Brain pericyte (primary cell): ENCODE results near the gene PPP3CA.

Experiments used
- DNase-seq: peaks from one replicate; pipeline ENCODE4 v3.0.0-alpha.2; 2012; ENCODE audit warnings: low read depth, low spot score

The PPP3CA gene

DNA sequence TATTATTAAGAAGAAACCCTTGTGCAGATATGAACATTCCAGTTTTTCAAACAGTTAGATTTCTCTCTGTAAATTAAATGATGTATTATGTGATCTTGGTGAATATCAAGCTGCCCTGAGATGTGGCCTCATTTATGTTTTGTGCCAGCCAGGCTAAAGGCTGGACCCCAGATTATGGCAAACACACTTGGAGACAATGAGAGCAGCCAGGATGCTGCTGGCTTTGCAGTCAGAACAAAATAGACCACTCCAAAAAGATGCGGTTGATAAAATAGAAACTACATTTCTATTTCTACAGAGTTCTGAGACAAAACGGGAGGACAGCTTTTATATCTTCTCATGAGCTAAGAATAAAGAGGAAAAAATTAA, 296.5 kb downstream of the PPP3CA start:
- no peak for DNase-seq

DNA sequence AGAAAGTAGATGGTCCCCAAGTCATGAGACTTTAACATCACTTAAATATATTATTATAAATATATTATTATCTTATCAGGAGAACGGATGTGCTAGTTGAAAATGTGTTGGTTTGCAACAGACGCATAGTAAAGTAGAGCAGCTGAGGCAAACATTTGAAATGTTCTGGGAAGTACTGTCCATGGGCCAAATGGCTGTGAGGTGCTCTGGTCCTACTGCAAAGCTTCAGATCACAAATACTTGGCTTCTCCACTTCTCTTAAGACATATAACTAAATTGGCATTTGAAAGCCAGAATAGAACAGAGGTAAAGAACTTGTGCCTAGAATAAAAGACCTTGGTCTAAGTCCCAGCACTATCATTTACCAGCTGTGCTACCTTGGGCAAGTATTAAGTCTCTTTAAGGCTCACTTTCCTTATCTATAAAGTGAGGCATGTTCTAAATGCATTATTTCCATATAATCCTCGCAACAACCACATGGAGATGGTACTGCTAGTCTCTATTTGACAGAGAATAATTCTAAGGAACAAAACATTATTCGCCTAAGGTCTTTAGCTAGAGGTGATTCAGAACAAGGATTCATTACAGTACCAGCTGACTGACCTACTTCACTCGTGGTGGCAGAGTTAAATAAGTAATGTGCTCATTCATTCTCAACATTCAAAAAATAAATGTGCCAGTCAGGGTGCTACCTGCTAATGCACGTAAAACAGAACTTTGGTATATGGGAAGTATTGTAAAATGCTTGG, 297.1 kb downstream of the PPP3CA start:
- no peak for DNase-seq

DNA sequence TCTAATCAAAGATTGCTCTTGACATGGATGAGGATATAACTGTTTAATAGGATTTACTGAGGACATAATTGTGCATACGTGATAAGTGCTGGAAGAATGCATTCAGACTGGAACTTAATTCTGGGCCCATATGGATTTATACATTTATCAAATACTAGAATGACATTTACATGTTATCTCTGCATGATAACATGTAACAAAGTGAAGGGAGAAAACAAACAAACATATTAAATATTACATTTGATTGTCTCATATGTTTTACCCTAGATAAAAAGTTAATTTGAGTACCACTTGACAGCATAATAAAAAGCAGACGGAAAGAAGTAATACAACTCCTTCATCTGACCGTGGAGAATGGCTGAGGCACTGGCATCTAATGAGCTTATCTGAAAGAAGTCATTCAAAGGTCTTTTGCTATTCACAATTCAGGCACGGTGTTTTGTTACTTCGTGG, 297.8 kb downstream of the PPP3CA start:
- no peak for DNase-seq

DNA sequence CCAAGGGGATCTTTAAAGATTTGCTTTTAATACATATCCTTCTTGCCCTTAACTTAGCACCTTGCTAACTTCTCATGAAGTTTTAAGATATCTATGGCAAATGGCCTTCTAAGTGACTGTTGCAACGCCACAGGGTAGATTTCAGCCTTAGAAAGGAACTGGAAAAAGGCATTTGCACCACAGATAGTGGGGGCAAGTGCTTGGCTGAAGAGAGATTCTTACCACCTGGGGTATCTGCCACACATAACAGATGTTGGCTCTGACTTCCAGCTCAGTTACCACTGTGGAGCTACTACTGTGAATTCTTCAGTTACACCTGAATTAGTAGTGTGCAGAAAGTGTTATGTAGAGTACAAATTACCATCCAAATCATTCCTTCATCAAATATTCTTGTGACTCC, 302.6 kb downstream of the PPP3CA start:
- DNase-seq = no peak

DNA sequence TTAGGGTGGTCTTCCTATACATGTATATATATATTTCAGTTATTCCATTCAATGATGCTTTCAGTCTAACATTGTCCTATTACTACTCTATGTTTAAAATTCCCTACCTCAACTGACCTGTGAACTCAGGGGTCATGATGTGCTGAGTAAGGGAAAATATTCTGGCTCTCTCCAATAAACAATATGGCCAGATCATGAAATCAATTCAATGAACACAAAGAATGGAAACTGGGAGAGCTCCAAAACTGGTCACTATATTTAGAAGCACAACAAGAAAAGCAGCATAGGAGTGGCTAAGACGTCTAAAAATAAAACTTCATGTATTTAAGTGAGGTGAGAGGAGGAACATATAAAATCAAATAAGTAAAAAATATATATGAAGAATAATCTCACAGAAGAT, 304.5 kb downstream of the PPP3CA start:
- no peak for DNase-seq

DNA sequence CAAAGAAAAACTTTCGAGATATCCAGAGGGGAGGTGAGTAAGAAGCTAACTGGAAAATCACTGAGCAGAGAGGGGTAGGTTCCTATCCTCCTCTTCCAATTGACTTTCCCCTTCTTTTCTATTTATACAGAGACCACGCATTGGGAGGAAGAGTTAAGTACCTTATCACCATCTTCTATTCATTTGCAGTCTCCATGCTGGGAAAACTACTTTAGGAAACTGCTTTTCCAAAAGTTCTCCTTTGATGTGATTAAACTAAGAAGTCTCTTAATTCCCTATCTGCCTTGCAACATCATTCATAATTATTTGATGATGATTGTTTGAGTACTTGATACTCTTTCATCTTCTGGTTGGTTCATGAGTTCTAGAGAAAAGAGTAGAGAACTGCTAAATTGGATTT, 306.6 kb downstream of the PPP3CA start:
- no peak for DNase-seq

DNA sequence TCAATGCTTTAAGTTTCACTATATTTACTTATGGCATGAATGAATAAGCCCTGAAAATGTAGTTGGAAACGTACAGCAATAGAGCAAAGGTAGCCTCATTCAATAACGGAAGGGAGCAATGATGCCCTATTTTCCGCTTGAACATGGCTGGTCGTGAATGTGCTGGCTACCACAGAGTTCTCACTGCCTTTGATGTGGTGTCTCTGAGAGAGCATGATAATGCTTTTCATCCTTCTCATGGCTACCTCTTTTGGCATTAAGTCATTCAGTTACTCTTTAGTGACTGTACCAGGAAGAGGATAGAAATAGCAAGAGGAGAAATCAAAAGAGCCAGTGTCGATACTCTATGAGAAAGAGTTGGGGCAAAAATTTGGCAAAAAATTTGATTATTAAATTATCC, 308.0 kb downstream of the PPP3CA start:
- no peak for DNase-seq

DNA sequence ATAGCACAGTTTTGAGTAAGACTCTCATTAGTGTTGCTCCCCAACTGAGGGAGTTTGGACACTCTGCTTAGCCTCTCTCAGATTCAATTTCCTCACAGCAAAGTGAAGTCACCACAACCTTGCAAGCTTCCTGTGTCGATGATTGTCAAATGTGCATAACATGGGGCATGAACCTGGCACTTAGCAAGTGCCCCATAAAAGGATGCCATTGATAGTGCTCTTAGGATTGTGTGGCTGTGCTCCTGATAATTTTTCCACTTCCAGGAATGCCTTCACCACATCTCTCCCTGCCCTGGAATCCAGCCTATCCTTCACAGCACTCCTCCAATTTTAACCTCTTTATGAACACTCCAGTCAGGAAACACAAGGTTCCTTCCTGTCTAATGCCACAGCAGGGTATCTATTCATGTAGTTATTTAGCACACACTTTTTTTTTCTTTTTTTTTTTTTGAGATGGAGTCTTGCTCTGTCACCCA, 309.4 kb downstream of the PPP3CA start:
- DNase-seq = no peak

DNA sequence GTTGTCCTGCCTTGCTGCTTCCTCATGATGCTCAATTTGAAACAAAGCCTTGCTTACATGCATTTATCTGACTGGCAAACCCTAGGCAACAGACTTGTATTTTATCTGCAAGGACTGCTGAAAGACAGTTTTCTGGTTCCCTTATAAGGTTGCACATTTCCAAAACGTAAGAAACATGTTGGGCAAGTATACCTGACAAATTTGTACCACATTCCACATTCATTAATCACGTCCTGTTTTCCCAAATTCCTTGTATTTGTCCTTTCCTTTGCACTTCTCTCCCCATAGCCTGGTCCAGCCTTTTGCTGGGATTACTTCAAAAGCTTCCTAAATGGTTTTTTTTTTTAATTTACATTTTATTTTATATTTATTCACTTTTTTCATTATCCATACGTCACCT, 310.1 kb downstream of the PPP3CA start:
- no peak for DNase-seq

DNA sequence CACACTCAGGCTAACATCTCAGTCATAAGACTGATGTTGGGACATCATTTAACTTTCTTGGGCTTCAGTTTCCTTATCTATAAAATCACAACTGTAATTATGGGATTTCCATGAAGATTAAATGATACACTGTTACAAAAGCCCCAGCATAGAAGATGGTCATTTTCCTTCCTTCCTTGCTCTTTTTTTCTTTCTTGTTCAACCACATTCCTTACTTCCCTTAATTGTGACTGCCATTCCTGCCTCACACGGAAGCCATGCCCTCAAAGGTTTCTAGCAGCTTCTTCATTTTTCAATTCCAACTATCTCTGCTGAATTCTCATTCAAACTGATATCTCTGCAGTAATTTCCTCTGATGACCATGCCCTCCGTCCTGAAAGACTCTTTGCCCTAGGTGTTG, 311.8 kb downstream of the PPP3CA start:
- no peak for DNase-seq

DNA sequence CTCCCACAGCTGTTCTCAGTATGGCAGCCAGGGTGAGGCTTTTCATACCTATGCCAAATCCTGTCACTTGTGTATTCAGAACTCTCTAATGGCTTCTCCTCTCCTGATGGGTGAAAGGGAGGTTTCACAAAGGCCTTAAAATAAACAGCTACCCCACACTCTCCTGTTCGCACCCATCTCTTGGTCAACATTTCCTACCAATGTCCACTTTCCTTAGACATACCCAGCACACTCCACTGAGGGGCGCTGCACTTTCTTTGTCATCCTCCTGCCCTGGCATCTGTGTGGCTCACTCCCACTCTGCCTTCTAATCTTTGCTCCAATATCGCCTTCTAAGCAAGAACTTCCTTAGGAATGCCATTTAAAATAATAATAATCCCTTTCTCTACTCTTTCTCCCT, 313.3 kb downstream of the PPP3CA start:
- DNase-seq = no peak

DNA sequence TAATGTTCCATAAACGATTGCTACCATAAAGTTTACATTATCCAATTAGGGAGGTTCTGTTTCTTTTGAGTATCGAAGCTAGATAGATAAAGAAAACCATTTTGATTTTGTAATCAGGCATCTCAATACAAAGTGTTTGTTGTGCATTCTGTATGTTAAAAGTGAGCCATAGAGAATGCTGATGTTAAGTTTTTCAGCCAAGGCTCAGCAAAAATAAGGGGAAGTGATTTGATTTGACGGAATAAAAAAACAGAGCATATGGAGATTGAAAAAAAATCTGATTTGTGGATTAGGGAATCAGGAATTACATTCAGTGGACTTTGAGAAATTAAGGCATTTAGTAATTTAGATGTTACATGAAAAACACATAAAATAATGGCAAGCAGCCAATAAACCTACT, 314.8 kb downstream of the PPP3CA start:
- DNase-seq = no peak

DNA sequence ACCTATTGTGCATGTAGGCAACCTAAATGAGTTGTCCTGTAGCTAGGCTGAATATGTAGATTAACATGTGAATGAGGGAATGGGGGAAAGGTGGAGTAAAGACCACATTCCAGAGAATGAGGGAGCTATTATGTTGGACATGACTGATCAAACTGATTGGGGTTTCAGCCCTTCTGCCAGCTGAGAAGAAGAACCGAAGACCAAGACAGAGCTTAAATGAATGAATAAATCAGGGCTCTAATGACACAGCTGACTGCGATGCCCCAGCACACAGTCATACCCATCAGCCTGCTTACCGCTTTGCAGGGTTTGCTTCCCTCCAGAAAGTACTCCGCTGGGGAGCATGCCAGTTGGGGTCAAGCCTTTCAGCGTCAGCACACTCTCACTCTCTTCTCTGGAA, 315.4 kb downstream of the PPP3CA start:
- no peak for DNase-seq

DNA sequence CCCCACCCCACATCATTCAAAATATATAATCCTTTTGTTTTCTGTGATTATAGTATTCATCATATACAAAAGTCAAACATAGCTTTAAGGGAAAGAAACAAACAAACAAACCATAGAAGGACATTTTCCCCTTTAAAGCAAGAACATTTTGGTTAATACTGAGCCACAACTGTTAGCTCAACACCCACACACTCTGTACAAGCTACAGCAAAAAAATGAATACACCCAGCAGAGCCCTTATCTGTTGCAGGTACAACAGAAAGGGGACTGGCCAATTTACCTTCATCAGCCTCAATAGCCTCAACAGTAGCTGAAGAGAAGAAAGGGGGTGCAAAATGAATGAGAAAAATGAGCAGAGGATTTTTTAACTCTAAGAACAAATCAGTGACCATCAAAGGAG, 318.4 kb downstream of the PPP3CA start:
- no peak for DNase-seq

DNA sequence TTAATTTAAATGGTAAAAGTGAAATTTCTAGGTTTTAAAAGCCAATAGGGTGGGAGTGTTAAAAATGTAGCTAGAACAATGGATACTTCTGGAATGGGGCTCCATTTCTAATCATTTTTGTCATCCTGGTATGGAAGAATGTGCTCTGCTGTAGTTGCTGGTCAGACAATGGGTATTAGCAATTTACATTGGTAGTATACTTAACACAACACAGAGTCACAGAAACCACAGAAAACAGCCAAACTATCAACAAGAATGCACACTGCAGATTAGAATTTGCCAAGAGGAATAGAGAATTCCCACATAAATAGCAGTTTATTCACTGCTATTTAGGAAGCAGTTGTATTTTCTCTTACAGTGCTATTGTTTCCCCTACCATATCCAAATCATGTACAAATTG, 319.6 kb downstream of the PPP3CA start:
- no peak for DNase-seq

DNA sequence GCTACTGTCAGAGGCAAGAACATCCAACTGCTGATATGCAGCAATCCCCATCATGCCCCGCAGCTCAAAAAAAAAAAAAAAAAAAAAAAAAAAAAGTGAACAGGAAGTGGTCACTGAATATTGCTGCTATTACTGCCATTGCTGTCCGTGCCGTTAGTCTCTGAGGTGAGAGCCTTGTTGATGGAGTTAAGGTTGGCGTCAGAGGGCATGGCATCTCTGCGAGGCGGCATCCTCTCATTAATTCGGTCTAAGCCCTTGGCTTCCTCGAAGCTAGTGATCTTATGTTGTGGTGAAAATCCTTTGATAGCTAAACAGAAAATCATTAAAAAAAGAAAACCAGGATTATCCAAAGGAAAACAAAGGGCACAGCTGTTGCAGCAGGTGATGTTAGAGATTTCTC, 321.6 kb downstream of the PPP3CA start:
- no peak for DNase-seq

DNA sequence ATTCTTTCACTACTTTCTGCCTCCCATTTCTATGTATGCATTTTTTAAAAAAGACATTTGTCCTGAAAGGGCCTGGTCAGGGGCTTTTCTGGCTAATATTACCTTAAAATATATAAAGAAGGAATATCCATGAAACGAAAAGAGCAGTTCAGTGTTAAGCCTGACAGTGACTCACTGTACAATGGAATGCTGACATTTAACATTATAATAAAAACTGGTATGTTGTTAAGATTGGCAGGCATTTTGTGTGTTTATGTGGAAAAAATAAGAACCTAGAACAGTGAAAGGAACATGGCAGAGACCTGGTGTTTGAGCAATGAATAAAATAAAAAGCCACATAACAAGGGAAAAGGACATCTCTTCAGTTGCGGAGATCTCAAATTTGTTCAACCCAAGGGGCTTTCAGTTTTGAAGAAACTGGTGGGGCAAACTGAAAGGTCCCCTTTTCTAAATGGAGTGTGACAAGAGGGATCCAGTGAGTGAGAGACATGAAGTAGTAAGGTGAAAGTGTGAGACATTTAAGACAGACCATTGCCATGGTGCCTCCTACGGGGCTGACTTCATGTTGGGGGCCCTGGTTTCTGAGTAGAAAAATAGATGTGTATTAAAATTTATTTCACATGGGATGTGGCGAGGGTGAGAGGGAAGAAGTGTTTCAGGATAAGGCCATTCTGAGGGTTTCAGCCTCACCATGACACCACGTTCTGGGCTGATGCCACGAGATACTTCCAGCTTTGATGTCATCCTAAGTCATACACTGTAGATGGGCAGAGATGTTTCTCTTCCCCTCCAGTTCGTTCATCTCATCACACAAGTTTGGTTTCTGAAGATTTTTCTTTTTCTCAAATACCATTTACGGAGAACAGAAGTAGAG, 324.9 kb downstream of the PPP3CA start:
- DNase-seq = no peak

DNA sequence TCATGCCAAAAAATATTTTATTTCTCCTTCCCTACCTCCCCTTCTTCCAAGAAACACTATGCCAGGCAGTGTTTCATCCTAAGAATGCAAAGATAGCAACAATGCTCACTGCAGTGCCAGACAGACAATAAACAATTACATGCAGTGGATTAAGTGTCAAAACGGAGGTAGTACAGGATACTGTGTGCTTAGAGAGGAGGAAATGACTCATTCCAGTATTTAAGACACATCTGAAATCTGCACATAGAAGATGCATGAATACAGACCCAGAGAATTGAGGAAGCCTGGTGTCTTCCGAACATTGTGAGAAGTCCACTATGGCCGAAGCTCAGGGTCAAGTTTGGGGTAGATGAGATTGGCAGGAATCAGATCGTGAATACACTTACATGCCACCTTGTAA, 326.4 kb downstream of the PPP3CA start:
- no peak for DNase-seq

DNA sequence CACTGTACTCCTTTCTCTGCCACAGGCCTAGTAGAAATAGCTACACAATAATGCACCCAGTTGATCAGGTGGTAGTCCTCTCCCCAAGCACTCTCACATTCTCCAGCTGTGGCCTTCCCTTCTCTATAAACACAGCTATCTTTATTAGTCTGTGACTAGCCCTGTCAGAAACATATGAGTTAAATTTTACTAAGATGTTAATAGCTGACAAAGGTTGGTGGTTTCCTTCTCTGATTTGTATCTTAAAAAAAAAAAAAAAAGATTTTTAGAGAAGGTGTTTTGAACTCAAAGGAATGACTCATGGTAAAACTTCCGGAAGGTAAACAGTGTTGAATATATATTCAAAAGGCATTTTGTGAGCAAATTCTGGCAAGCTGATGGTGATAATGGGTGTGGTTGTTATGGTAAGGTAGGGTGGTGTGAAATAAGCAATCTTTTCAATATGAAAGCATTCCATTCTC, 327.4 kb downstream of the PPP3CA start:
- DNase-seq = no peak

DNA sequence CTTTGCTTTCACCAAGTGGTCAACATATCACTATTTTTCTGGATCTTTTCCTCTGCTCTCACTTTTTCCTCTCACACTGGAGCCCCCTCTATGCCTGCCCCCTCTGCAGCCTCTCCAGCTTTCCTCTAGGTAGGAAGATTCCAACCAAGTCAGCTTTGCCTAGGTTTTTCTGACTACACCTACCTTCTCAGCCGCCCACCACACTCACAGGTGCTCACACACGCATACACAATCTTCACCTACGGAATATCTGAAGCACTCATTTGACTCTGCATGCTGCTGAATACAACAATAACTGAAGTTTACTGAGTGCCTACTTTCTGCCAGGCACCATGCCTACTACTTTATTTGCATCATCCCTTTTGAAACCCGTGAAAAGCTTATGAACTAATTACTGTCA, 328.0 kb downstream of the PPP3CA start:
- no peak for DNase-seq

DNA sequence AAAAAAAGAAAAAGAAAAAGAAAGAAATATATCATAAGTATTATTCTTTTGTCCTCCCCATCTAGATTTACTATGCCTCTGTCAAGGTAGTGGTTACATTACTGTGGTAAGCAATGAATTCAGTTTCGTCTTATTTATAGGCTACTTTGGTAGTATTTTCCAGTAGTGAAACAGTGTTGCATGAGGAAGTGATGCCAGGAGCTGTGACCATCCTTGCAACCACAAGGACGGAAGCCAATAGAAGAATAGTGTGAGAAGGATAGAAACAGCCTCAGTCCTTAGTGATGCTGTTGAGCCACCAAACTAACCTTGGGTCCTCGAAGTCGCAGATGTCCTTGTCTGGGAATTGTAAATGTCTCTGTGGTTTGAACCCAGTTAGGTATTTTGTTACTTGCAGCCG, 328.5 kb downstream of the PPP3CA start:
- no peak for DNase-seq

DNA sequence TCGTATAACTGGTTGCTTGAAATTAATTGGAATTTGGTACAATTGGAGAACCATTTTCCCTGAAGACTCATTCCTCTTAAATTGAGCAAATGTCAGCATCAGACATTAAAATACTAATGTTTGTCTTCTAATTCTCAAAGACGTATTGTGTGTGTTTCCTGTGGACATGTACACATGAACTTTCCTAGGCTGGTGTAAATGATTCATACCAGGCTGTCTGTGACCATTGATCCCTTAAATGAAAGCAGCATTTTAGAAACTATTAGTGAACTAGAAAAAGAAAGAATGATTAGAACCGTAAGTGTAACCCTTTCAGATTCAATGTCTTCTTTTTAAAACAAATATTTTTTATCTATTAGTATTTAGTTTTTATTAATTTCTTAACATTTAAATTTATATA, 332.9 kb downstream of the PPP3CA start:
- no peak for DNase-seq

DNA sequence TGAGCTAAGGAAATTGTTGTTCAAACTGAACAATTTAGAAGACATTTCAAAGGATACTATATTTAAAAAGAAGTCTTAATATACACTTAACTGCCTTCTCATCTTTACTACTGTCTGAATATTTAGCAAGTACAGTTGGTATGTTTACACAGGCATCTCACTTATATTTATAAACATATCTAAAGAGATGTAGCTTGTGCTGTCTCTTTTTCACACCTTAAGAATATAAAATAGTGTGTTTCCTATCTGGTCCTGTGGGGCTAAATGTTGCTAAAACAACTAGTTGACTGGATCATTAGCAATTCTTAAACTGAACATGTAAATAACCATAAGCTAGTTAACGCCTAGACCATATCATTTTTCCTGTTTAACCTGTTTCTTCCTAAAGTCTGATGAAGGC, 336.3 kb downstream of the PPP3CA start:
- DNase-seq = no peak
